Measurements from ENCODE around the gene TALDO1. TPM values are rescaled to one million over a fixed set of nuclear protein-coding genes. Genes with fewer than 3 reads are reported as not detected.

The TALDO1 gene
- polyA plus RNA-seq, 4 donors = 132 to 146 (median 135) TPM

GRCh38 chr11:709109-709997, 37.9 kb upstream of the TALDO1 start:
- DNase-seq (ENCODE audit: low read depth in 4 of 4, low spot score in 3 of 4) = no peak

DNA sequence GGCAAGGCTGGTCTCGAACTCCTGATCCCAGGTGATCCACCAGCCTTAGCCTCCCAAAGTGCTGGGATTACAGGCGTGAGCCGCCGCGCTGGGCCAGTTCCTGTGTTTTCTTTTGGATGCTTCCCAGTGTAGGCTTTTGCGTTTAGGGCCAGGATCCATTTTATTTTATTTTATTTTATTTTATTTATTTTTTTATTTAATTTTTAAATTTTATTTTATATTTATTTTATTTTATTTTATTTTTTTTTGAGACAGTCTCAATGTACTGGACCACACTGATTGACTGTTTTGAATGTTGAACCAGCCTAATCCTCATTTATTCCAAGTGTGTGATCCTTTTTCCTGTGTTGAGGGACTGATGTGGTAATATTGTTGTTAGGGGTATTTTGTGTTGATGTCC, 32.8 kb upstream of the TALDO1 start:
- DNase-seq (ENCODE audit: low read depth in 4 of 4, low spot score in 3 of 4) = no peak

- no peak for DNase-seq (ENCODE audit: low read depth in 4 of 4, low spot score in 3 of 4)
These were observed 27.8 kb upstream of the TALDO1 start for GRCh38 chr11:719214-720016.

- no peak for DNase-seq (ENCODE audit: low read depth in 4 of 4, low spot score in 3 of 4)
These were observed 27.1 kb upstream of the TALDO1 start for GRCh38 chr11:720017-720641.

- DNase-seq (ENCODE audit: low read depth in 4 of 4, low spot score in 3 of 4) = no peak
These were observed 26.5 kb upstream of the TALDO1 start for GRCh38 chr11:720642-721246.

- no peak for DNase-seq (ENCODE audit: low read depth in 4 of 4, low spot score in 3 of 4)
These were observed 26.0 kb upstream of the TALDO1 start for GRCh38 chr11:721247-721740.

DNA sequence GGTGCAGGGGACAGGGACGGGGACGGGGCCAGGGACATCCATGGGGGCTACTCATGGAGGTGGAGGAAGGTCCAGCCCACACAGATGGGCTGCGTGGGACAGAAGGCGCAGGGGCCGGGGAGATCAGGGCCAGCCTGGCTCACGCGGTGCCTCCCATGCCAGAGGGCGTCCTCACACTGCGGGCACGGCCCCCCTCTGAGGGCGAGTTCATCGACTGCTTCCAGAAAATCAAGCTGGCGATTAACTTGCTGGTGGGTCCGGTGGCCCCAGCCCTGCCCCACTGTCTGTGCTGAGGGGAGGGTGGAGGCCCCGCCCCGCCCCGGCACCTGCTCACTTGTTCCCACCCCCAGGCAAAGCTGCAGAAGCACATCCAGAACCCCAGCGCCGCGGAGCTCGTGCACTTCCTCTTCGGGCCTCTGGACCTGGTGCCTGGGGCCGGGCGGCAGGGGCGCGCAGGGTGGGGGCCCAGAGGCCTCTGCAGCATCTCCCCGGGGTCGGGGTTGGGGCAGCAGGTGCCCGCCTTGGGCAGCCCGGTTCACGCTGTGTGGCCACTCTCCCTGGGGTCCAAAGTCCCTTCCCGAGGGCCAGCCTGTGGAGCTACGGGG, 25.4 kb upstream of the TALDO1 start:
- no peak for DNase-seq (ENCODE audit: low read depth in 4 of 4, low spot score in 3 of 4)

- DNase-seq (ENCODE audit: low read depth in 4 of 4, low spot score in 3 of 4) = no peak
These were observed 24.9 kb upstream of the TALDO1 start for GRCh38 chr11:722346-722811.

- no peak for DNase-seq (ENCODE audit: low read depth in 4 of 4, low spot score in 3 of 4)
These were observed 24.0 kb upstream of the TALDO1 start for GRCh38 chr11:723120-723883.

DNA sequence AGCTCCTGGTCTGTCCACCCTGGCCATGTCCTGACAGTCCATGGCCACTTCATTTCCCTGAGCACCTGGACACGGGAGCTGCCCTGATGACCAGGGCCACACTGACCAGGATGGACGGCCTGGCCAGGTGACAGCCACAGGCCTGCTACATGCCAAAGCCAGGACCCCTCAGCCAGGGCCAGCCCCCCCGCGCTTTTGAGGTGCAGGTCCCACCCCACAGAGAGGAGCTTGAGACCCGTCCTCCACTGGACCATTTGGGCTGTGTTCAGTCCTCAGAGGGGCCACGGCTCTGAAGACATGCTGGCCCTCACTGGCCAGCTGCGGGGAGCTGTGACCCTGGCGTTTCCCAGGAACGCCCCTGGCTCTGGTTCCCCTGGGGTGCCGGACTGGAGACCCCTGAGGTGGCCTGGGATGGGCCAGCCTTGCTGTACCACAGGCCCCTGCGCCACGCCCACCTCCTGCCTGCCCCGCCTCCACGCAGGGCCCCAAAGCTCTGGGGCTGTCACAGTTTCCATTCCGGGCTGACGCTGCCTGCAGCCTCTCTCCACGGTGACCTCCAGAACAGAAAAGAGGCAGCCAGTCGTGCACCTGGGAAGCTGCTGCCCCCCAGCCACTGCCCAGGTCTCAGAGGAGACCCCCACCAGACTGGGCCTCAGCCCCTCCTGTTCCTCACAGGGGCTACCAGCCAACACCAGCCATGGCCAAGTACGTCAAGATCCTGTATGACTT, 23.1 kb upstream of the TALDO1 start:
- DNase-seq (ENCODE audit: low read depth in 4 of 4, low spot score in 3 of 4) = no peak

DNA sequence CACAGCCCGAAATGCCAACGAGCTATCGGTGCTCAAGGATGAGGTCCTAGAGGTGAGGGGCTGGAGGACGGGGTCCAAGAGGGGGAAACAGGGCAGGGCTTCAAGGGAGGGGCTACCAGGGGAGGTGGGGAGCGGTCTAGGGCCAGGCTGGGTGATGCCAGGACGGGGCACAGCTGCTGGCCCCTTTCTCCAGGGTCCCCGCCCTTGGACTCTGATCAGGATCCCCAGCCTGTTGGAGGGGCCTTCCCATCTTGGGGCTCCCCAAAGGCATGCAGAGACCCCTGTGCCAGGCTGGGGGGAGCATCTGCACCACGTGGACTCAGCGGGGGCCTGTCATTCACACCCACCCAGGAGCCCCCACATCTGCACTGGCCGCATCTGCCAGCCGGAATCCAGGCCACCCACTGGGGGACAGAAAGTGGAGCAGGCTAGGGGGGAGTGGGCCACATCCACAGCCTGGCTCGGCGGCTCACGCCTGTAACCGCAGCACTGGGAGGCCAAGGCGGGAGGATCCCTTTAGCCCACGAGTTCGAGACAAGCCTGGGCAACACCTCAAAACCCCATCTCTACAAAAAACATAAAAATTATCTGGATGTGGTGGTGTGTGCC, 22.4 kb upstream of the TALDO1 start:
- DNase-seq (ENCODE audit: low read depth in 4 of 4, low spot score in 3 of 4) = no peak

DNA sequence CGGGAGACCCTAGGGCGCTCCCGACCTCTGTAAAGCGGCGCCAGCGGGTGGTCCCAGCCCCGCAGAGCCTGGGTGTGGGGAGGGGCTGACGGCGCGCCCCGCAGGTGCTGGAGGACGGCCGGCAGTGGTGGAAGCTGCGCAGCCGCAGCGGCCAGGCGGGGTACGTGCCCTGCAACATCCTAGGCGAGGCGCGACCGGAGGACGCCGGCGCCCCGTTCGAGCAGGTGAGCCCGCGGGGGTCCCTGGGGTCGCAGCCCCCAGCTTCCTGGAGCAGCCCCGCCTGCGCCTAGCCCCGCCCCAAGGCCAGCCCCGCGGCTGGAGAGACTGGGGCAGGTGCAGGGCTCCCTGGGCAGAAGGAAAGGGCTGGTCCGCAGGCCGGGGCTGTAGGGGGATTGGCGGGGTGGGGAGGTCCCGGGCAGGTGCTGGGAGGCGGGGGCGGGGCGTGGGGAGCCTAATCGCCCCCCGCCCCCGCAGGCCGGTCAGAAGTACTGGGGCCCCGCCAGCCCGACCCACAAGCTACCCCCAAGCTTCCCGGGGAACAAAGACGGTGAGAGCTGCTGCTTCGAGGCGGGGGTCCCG, 21.6 kb upstream of the TALDO1 start:
- no peak for DNase-seq (ENCODE audit: low read depth in 4 of 4, low spot score in 3 of 4)

DNA sequence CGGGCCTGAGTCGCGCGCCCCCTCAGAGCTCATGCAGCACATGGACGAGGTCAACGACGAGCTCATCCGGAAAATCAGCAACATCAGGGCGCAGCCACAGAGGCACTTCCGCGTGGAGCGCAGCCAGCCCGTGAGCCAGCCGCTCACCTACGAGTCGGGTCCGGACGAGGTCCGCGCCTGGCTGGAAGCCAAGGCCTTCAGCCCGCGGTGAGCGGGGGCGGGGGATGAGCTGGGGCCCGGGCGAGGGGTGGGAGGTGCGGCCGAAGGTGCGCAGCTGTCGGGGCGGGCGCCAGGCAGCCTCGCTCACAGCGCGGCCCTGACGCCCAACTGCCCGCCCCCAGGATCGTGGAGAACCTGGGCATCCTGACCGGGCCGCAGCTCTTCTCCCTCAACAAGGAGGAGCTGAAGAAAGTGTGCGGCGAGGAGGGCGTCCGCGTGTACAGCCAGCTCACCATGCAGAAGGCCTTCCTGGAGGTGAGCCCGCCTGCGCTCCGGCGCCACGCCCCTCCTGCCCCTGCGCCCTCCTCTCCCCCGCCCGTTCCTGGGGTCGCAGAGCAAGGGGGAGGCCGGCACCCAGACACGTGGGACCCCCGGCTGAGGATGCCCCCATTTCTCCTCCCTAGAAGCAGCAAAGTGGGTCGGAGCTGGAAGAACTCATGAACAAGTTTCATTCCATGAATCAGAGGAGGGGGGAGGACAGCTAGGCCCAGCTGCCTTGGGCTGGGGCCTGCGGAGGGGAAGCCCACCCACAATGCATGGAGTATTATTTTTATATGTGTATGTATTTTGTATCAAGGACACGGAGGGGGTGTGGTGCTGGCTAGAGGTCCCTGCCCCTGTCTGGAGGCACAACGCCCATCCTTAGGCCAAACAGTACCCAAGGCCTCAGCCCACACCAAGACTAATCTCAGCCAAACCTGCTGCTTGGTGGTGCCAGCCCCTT, 20.7 kb upstream of the TALDO1 start:
- DNase-seq (ENCODE audit: low read depth in 4 of 4, low spot score in 3 of 4) = no peak

DNA sequence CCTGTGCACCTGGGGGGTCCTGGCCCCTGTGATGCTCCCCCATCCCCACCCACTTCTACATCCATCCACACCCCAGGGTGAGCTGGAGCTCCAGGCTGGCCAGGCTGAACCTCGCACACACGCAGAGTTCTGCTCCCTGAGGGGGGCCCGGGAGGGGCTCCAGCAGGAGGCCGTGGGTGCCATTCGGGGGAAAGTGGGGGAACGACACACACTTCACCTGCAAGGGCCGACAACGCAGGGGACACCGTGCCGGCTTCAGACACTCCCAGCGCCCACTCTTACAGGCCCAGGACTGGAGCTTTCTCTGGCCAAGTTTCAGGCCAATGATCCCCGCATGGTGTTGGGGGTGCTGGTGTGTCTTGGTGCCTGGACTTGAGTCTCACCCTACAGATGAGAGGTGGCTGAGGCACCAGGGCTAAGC, 20.0 kb upstream of the TALDO1 start:
- DNase-seq (ENCODE audit: low read depth in 4 of 4, low spot score in 3 of 4) = no peak

GRCh38 chr11:727859-728748, 19.2 kb upstream of the TALDO1 start:
- peak in 1 of 4 donors; percentile 74 for DNase-seq (ENCODE audit: low read depth in 4 of 4, low spot score in 3 of 4)
